ENCODE data around the gene PBX4.

DNA sequence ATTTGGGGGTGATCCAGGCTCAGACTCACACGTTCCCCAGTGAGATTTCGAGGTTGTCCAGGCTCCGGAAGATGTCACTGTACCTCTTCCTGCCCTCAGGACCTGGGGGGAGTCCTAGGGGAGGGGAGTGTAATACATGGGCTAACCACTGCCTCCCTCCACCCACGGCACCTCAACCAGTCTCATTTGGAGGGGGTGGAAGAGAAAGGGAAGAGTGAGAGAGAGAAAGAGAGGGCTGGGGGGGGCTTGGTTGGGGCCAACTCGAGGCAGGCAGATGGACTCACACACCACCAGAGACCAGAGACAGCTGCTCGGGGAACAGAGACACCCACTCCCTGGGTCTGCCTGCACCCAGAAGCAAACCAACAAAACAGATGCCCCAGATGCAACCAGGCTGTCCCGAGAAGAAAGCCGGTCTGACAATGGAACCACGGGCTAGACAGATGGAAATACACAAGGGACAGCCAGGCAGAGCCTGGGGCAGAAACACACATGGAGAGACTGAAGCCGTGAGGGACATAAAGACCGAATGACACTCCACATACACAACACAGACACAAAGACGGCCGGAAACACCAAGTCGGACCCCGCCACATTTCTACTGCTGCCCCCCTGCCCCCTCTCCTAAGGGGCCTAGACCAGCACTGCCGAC, 24.1 kb upstream of the PBX4 start:
- TF ChIP-seq POLR2A (IDR thresholded peaks at IDR 0.05) = no peak
- TF ChIP-seq, protein P1, sequence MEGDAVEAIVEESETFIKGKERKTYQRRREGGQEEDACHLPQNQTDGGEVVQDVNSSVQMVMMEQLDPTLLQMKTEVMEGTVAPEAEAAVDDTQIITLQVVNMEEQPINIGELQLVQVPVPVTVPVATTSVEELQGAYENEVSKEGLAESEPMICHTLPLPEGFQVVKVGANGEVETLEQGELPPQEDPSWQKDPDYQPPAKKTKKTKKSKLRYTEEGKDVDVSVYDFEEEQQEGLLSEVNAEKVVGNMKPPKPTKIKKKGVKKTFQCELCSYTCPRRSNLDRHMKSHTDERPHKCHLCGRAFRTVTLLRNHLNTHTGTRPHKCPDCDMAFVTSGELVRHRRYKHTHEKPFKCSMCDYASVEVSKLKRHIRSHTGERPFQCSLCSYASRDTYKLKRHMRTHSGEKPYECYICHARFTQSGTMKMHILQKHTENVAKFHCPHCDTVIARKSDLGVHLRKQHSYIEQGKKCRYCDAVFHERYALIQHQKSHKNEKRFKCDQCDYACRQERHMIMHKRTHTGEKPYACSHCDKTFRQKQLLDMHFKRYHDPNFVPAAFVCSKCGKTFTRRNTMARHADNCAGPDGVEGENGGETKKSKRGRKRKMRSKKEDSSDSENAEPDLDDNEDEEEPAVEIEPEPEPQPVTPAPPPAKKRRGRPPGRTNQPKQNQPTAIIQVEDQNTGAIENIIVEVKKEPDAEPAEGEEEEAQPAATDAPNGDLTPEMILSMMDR (IDR thresholded peaks at IDR 0.05) = no peak

Data from uterus (tissue), 2 donors.